Caco-2 (cell line): Measurements from ENCODE around the gene EPHB2. TPM values are rescaled to one million over a fixed set of nuclear protein-coding genes. Genes with fewer than 3 reads are reported as not detected.

ENCODE experiments used
- BruUV-seq: library from RNA; stranded (reverse); fragments of 400-500 nt; replicated peaks from 2 replicates; lab custom pipeline; 2021; lab: Mats Ljungman, UMichigan
- CTCF ChIA-PET: fragments of 300-600 bp; sonication (Branson Sonifier 250); formaldehyde crosslinking; loops from one replicate; lab custom pipeline; 2022; ENCODE audit warnings: antibody characterized with exemption; lab: Charles Lee
- POLR2A ChIA-PET: fragments of 300-600 bp; sonication (Branson Sonifier 250); formaldehyde crosslinking; loops from one replicate; lab custom pipeline; 2022; ENCODE audit warnings: antibody characterized with exemption; lab: Charles Lee
- DNase-seq, 2 experiments: peaks; one replicate each; pipeline versions ENCODE4 v3.0.0 to v3.0.0-alpha.2; 2020 to 2022
- H3K27me3 ChIP-seq: replicated peaks from 2 replicates; pipeline ENCODE4 v1.6.0; 2011; ENCODE audit warnings: low read length; ENCODE audit not compliant: control insufficient read depth, insufficient read depth
- H3K36me3 ChIP-seq: 2 replicates; pipeline ENCODE4 v1.5.1; 2011; ENCODE audit warnings: low read length; ENCODE audit not compliant: control insufficient read depth, insufficient read depth
- H3K4me1 ChIP-seq: fragments of 250-450 bp; sonication (Bioruptor Pico); 2 replicates; pipeline ENCODE4 v1.5.1; 2020; ENCODE audit warnings: mild to moderate bottlenecking
- H3K4me3 ChIP-seq: 2 replicates; pipeline ENCODE4 v1.5.1; 2011; ENCODE audit warnings: low read depth, mild to moderate bottlenecking, control low read depth, low read length
- H3K9me3 ChIP-seq: fragments of 250-450 bp; sonication (Bioruptor Pico); 2 replicates; pipeline ENCODE4 v1.5.1; 2020; ENCODE audit warnings: mild to moderate bottlenecking, moderate library complexity
- H3K27ac Mint-ChIP-seq: one replicate; pipeline ENCODE4 v1.8.0; 2022; ENCODE audit warnings: mixed read lengths; ENCODE audit not compliant: unreplicated experiment
- H3K27me3 Mint-ChIP-seq: one replicate; pipeline ENCODE4 v1.8.0; 2022; ENCODE audit warnings: mixed read lengths; ENCODE audit not compliant: insufficient read depth, unreplicated experiment
- H3K36me3 Mint-ChIP-seq: one replicate; pipeline ENCODE4 v1.8.0; 2022; ENCODE audit warnings: mild to moderate bottlenecking, mixed read lengths; ENCODE audit not compliant: insufficient read depth, unreplicated experiment
- H3K4me1 Mint-ChIP-seq: one replicate; pipeline ENCODE4 v1.8.0; 2022; ENCODE audit warnings: low read depth, mixed read lengths; ENCODE audit not compliant: unreplicated experiment
- H3K4me3 Mint-ChIP-seq: one replicate; pipeline ENCODE4 v1.8.0; 2022; ENCODE audit warnings: mild to moderate bottlenecking, moderate library complexity, mixed read lengths; ENCODE audit not compliant: unreplicated experiment
- H3K9me3 Mint-ChIP-seq: one replicate; pipeline ENCODE4 v1.8.0; 2022; ENCODE audit warnings: mixed read lengths; ENCODE audit not compliant: unreplicated experiment
- intact Hi-C: fragments of 100-400 bp; cut with micrococcal nuclease; formaldehyde crosslinking; loops from one replicate; pipeline ENCODE4 v1.10.0; 2022; ENCODE audit not compliant: unreplicated experiment
- total RNA-seq: library from RNA; stranded (reverse); gene quantifications from 2 replicates; pipeline ENCODE4 v1.2.3, GENCODE V29; 2022
- TF ChIP-seq, protein P1 (sequence below), 2 experiments: fragments of 200-600 bp in 1 of 2; IDR thresholded peaks; 1 replicate in 1 of 2; 2 replicates in 1 of 2; pipeline versions ENCODE4 v1.5.1 to v1.8.0; 2011 to 2022; ENCODE audit warnings: antibody characterized with exemption in 1 of 2, control low read depth in 1 of 2, inconsistent platforms in 1 of 2, low read depth in 1 of 2, low read length in 1 of 2, mild to moderate bottlenecking in 1 of 2, moderate library complexity in 1 of 2; ENCODE audit not compliant: insufficient read depth in 1 of 2, severe bottlenecking in 1 of 2, unreplicated experiment in 1 of 2

EPHB2 gene
- total RNA-seq, 1 experiment from 2014 or later, result 30.1 TPM

DNA sequence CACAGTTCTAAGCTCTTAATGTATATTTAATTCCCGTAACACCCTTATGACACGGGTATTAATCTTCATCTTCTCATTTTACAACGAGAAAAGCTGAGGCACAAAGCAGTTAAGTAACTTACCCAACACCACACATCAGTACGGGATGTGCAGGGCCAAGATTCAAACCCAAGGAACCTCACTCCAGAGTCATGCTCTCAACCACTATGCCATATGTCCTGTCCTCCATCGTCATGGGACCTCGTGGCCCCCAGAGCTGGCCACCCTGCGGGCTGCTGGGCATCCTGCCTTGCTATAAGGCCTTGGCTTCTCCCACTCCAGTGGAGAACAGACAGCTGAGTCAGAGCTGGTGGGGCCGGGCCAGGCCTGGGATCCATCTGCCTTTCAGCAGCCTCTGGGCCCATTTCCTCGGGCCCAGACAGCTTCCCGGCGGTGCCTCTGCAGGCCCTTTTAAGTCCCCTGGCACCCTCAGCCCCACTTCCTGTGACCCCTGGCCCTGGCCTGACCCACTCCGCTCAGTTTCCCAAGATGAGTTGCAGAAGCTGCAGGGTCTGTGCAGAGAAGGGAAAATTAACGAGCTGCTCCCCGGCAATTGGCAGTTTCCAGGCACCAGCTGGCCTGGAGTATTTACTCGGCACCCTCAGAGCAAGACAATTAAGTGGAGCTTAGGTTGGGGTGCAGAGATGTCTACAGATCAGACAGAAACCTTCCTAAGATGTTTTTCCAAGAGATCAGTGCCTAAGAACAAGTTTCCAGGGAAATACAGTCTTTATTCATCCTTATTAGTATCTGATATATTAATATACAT, 98.2 kb downstream of the EPHB2 start:
- no peak overlapping the region for H3K4me3 Mint-ChIP-seq

DNA sequence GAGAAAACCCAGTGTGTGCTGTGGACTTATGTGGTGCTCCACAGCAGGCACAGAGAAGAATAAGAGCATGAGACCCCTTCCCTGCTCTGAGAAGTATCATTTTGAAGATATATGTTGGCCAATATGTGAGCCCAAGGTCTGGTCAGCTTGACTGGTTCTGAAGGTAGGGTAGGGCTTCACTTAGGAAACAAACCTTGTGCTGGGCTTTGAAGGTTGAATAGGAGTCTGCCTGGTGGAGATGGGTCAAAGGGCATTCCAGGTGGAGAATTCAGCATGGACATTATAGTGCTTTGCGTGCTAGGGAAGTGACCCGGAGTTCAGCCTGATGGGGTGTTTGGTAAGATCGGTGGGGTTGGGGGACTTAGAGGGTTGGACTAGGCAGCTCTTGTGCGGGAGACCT, 99.1 kb downstream of the EPHB2 start:
- POLR2A ChIA-PET, result no interaction called here
- Histone ChIP-seq H3K36me3 (no peaks in the 10 kb centered on the region), H3K27me3 (no peaks in the 10 kb centered on the region), H3K4me3 (no peak overlapping the region), H3K9me3 (no peaks in the 10 kb centered on the region), H3K4me1 (no peaks in the 10 kb centered on the region)
- CTCF ChIA-PET, result no interaction called here
- Mint-ChIP-seq H3K27me3 (no peaks in the 10 kb centered on the region), H3K36me3 (no peaks in the 10 kb centered on the region), H3K4me1 (peaks cover 10% of the 10 kb centered on the region), H3K4me3 (no peak overlapping the region), H3K27ac (no peak overlapping the region), H3K9me3 (no peaks in the 10 kb centered on the region)
- intact Hi-C loops, result no loop called here
- BruUV-seq, result no TSS peak
- DNase-seq, result no peak
- TF ChIP-seq, protein P1, sequence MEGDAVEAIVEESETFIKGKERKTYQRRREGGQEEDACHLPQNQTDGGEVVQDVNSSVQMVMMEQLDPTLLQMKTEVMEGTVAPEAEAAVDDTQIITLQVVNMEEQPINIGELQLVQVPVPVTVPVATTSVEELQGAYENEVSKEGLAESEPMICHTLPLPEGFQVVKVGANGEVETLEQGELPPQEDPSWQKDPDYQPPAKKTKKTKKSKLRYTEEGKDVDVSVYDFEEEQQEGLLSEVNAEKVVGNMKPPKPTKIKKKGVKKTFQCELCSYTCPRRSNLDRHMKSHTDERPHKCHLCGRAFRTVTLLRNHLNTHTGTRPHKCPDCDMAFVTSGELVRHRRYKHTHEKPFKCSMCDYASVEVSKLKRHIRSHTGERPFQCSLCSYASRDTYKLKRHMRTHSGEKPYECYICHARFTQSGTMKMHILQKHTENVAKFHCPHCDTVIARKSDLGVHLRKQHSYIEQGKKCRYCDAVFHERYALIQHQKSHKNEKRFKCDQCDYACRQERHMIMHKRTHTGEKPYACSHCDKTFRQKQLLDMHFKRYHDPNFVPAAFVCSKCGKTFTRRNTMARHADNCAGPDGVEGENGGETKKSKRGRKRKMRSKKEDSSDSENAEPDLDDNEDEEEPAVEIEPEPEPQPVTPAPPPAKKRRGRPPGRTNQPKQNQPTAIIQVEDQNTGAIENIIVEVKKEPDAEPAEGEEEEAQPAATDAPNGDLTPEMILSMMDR (IDR thresholded peaks at IDR 0.05; ENCODE audit: insufficient read depth in 1 of 2, low read depth in 1 of 2, low read length in 1 of 2, severe bottlenecking in 1 of 2, unreplicated experiment in 1 of 2), result no peak

More for the DNA sequence above, 98.2 kb downstream of the EPHB2 start:
- no peak overlapping the region for H3K27ac Mint-ChIP-seq
- Histone ChIP-seq H3K36me3 (no peaks in the 10 kb centered on the region), H3K9me3 (no peaks in the 10 kb centered on the region), H3K27me3 (no peaks in the 10 kb centered on the region), H3K4me3 (no peak overlapping the region), H3K4me1 (no peaks in the 10 kb centered on the region)
- intact Hi-C loops, result no loop called here
- POLR2A ChIA-PET, result no interaction called here
- CTCF ChIA-PET, result interaction anchor here (0.6 kb wide), 1 partner anchor 11 kb away, joined by 3 read pairs; no protein-coding TSS in a partner anchor
- H3K27me3 Mint-ChIP-seq, result no peaks in the 10 kb centered on the region
- no peaks in the 10 kb centered on the region for H3K9me3 Mint-ChIP-seq
- DNase-seq, result no peak
- TF ChIP-seq, protein P1 (IDR thresholded peaks at IDR 0.05; ENCODE audit: insufficient read depth in 1 of 2, low read depth in 1 of 2, low read length in 1 of 2, severe bottlenecking in 1 of 2, unreplicated experiment in 1 of 2), result no peak
- peaks cover 10% of the 10 kb centered on the region for H3K4me1 Mint-ChIP-seq
- H3K36me3 Mint-ChIP-seq, result no peaks in the 10 kb centered on the region
- no TSS peak for BruUV-seq

DNA sequence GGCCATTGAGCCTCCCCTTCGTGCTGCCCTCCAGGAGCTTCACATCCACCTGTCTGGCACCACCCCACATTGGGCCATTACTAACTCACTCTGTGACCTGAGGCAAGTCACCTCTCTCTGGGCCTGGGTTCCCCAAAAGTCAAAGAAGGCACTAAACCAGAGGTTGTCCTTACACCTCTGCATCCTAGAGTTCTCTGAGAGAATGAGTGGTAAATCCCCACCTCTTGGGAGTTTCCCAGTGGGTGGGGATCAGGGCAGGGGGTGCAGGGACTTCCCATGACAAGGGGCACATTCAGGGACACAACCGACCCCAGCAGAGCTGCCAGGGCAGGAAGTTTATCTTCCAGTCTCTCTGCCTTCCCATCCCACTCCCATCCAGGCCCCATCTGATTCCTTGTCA, 99.7 kb downstream of the EPHB2 start:
- intact Hi-C loops, result no loop called here
- no peak for DNase-seq
- H3K36me3 Mint-ChIP-seq, result no peaks in the 10 kb centered on the region
- no peak overlapping the region for H3K4me3 Mint-ChIP-seq
- no peaks in the 10 kb centered on the region for H3K27me3 ChIP-seq
- no peaks in the 10 kb centered on the region for H3K9me3 Mint-ChIP-seq
- no peak overlapping the region for H3K27ac Mint-ChIP-seq
- H3K36me3 ChIP-seq, result no peaks in the 10 kb centered on the region
- no peaks in the 10 kb centered on the region for H3K4me1 ChIP-seq
- no peak overlapping the region for H3K4me3 ChIP-seq
- H3K9me3 ChIP-seq, result no peaks in the 10 kb centered on the region
- peaks cover 5% of the 10 kb centered on the region for H3K4me1 Mint-ChIP-seq
- CTCF ChIA-PET, result no interaction called here
- no peaks in the 10 kb centered on the region for H3K27me3 Mint-ChIP-seq
- TF ChIP-seq, protein P1 (IDR thresholded peaks at IDR 0.05; ENCODE audit: insufficient read depth in 1 of 2, low read depth in 1 of 2, low read length in 1 of 2, severe bottlenecking in 1 of 2, unreplicated experiment in 1 of 2), result no peak
- BruUV-seq, result no TSS peak
- POLR2A ChIA-PET, result no interaction called here
